Measurements from ENCODE around the gene PAQR5. TPM values are rescaled to one million over a fixed set of nuclear protein-coding genes. Genes with fewer than 3 reads are reported as not detected.

PAQR5 gene
- total and polyA plus RNA-seq, 4 donors, result 2.3 to 22.6 (median 10.5) TPM

- H3K9ac ChIP-seq (ENCODE audit: insufficient read depth in 1 of 2, low read length in 2 of 2), result no peak overlapping the region
- TF ChIP-seq, protein P1, sequence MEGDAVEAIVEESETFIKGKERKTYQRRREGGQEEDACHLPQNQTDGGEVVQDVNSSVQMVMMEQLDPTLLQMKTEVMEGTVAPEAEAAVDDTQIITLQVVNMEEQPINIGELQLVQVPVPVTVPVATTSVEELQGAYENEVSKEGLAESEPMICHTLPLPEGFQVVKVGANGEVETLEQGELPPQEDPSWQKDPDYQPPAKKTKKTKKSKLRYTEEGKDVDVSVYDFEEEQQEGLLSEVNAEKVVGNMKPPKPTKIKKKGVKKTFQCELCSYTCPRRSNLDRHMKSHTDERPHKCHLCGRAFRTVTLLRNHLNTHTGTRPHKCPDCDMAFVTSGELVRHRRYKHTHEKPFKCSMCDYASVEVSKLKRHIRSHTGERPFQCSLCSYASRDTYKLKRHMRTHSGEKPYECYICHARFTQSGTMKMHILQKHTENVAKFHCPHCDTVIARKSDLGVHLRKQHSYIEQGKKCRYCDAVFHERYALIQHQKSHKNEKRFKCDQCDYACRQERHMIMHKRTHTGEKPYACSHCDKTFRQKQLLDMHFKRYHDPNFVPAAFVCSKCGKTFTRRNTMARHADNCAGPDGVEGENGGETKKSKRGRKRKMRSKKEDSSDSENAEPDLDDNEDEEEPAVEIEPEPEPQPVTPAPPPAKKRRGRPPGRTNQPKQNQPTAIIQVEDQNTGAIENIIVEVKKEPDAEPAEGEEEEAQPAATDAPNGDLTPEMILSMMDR (IDR thresholded peaks at IDR 0.05; ENCODE audit: control extremely low read depth, extremely low read depth), result no peak
- WGBS, 2 donors, result 89 to 92% methylated on average over 13 of the region's 13 CpGs
Observed at GRCh38 chr15:69456208-69457166, 157.8 kb downstream of the PAQR5 start.

More at GRCh38 chr15:69456208-69457166, 157.8 kb downstream of the PAQR5 start:
- DNase-seq (no peak), ATAC-seq (ENCODE audit: insufficient read depth, low FRiP score) (no peak)
- Histone ChIP-seq H3K36me3 (ENCODE audit: control insufficient read depth in 4 of 4, insufficient read depth in 4 of 4, low read length in 4 of 4) (peaks cover 7 to 26% (median 17%) of the 10 kb centered on the region in 4 donors), H3K4me1 (ENCODE audit: control insufficient read depth in 5 of 5, insufficient read depth in 5 of 5, low read length in 5 of 5) (peaks cover 7 to 29% (median 9%) of the 10 kb centered on the region in 5 donors), H3K4me3 (no peak overlapping the region), H3K27ac (ENCODE audit: low read depth in 1 of 2, low read length in 1 of 2) (no peak overlapping the region), H3K27me3 (ENCODE audit: control insufficient read depth in 3 of 3, insufficient read depth in 3 of 3, low read length in 2 of 3) (no peaks in the 10 kb centered on the region), H3K9me3 (ENCODE audit: control insufficient read depth in 4 of 4, insufficient read depth in 3 of 4, low read length in 3 of 4) (no peaks in the 10 kb centered on the region)

Other genes starting within 250 kb of the PAQR5 start
- 10 to 100 TPM; 21.1 to 76.7 TPM for gene GLCE, start 138.3 kb upstream of the PAQR5 start, total RNA-seq
- 10 to 100 TPM; 13.5 to 14.8 TPM for gene GLCE, start 138.3 kb upstream of the PAQR5 start, polyA plus RNA-seq
- gene KIF23, start 115.4 kb downstream of the PAQR5 start, total RNA-seq, result 10 to 100 TPM in 1 of 2 donors, 1 to 10 TPM in 1; 2.2 to 15.4 TPM
- 1 to 10 TPM; 1.4 TPM for gene KIF23, start 115.4 kb downstream of the PAQR5 start, polyA plus RNA-seq
- gene RPLP1, start 153.9 kb downstream of the PAQR5 start, total RNA-seq, result 1,000 to 10,000 TPM in 1 of 2 donors, 100 to 1,000 TPM in 1; 201 to 1,944 TPM
- gene RPLP1, start 153.9 kb downstream of the PAQR5 start, polyA plus RNA-seq, result 1,000 to 10,000 TPM; 1,145 to 2,405 TPM